ENCODE data around the gene KCNK3. TPM values are rescaled to one million over a fixed set of nuclear protein-coding genes. Genes with fewer than 3 reads are reported as not detected.

The KCNK3 gene
- polyA plus RNA-seq, 1 donor from 2014 or later = 12.9 TPM

GRCh38 chr2:26757873-26758789 lies 65.6 kb downstream of the KCNK3 start:
- H3K9me3 ChIP-seq (ENCODE audit: low read length) = no peaks in the 10 kb centered on the region
- no peaks in the 10 kb centered on the region for H3F3A ChIP-seq (ENCODE audit: insufficient read depth, low read length, poor library complexity, severe bottlenecking)
- no peaks in the 10 kb centered on the region for H3K36me3 ChIP-seq (ENCODE audit: insufficient read depth, low read length)
- H3K79me2 ChIP-seq (replicated peaks; ENCODE audit: insufficient read depth, low read length) = no peaks in the 10 kb centered on the region
- no peak overlapping the region for H3K4me3 ChIP-seq (ENCODE audit: low read length)
- H3K9me2 ChIP-seq (ENCODE audit: insufficient read depth, low read length) = no peaks in the 10 kb centered on the region
- H3K9ac ChIP-seq (ENCODE audit: low read length) = no peak overlapping the region
- H2AFZ ChIP-seq (ENCODE audit: low read depth, low read length) = no peak overlapping the region
- no peak overlapping the region for H3K4me2 ChIP-seq (ENCODE audit: low read length)
- no peaks in the 10 kb centered on the region for H4K20me1 ChIP-seq (ENCODE audit: insufficient read depth)
- TF ChIP-seq SMC3 (conservative IDR thresholded peaks at IDR 0.05; ENCODE audit: poor library complexity) (no peak), EP300 (conservative IDR thresholded peaks at IDR 0.05; ENCODE audit: poor library complexity, severe bottlenecking) (no peak), REST (IDR thresholded peaks at IDR 0.05; ENCODE audit: borderline replicate concordance) (no peak), TAF1 (IDR thresholded peaks at IDR 0.05; ENCODE audit: low read depth) (no peak), RAD21 (conservative IDR thresholded peaks at IDR 0.05) (no peak), MXI1 (conservative IDR thresholded peaks at IDR 0.05; ENCODE audit: poor library complexity, severe bottlenecking) (no peak), POLR2AphosphoS5 (IDR thresholded peaks at IDR 0.05) (no peak), CTCF (IDR thresholded peaks at IDR 0.05; ENCODE audit: poor library complexity, severe bottlenecking) (no peak), EZH2 (IDR thresholded peaks at IDR 0.05; ENCODE audit: borderline replicate concordance, insufficient read depth, low read length, poor library complexity, severe bottlenecking) (no peak)
- H3K27ac ChIP-seq (ENCODE audit: low read length) = no peak overlapping the region
- H3K27me3 ChIP-seq (ENCODE audit: insufficient read depth, low read depth, low read length) = no peaks in the 10 kb centered on the region

- Histone ChIP-seq H2AFZ (ENCODE audit: low read depth, low read length) (no peak overlapping the region), H4K20me1 (ENCODE audit: insufficient read depth) (no peaks in the 10 kb centered on the region), H3K27ac (ENCODE audit: low read length) (no peak overlapping the region), H3F3A (ENCODE audit: insufficient read depth, low read length, poor library complexity, severe bottlenecking) (no peaks in the 10 kb centered on the region), H3K9ac (ENCODE audit: low read length) (no peak overlapping the region), H3K79me2 (replicated peaks; ENCODE audit: insufficient read depth, low read length) (no peaks in the 10 kb centered on the region), H3K9me3 (ENCODE audit: low read length) (no peaks in the 10 kb centered on the region), H3K4me2 (ENCODE audit: low read length) (no peak overlapping the region), H3K27me3 (ENCODE audit: insufficient read depth, low read depth, low read length) (no peaks in the 10 kb centered on the region), H3K4me3 (ENCODE audit: low read length) (no peak overlapping the region), H3K36me3 (ENCODE audit: insufficient read depth, low read length) (no peaks in the 10 kb centered on the region), H3K9me2 (ENCODE audit: insufficient read depth, low read length) (no peaks in the 10 kb centered on the region)
- TF ChIP-seq POLR2AphosphoS5 (IDR thresholded peaks at IDR 0.05) (no peak), EP300 (conservative IDR thresholded peaks at IDR 0.05; ENCODE audit: poor library complexity, severe bottlenecking) (no peak), MXI1 (conservative IDR thresholded peaks at IDR 0.05; ENCODE audit: poor library complexity, severe bottlenecking) (no peak), EZH2 (IDR thresholded peaks at IDR 0.05; ENCODE audit: borderline replicate concordance, insufficient read depth, low read length, poor library complexity, severe bottlenecking) (no peak), SMC3 (conservative IDR thresholded peaks at IDR 0.05; ENCODE audit: poor library complexity) (no peak)
These were observed 66.3 kb downstream of the KCNK3 start for GRCh38 chr2:26758790-26759321.
